ENCODE measurements around the gene TBCB.
A peak's percentile ranks its signal among the peaks of the same experiment; 100 is the strongest.
"Not testable (repeated sequence)": the region's sequence is repeated elsewhere in the genome, so short reads cannot be mapped to it uniquely, and the experiment has no call there.

TBCB gene

GRCh38 chr19:36103040-36103626 is 12.1 kb upstream of the TBCB start:
- DNase-seq = no peak

- DNase-seq = no peak
Observed at GRCh38 chr19:36103842-36104552, 11.3 kb upstream of the TBCB start.

GRCh38 chr19:36106441-36106840 is 8.8 kb upstream of the TBCB start:
- no peak for DNase-seq

GRCh38 chr19:36106991-36107390 is 8.3 kb upstream of the TBCB start:
- no peak for DNase-seq

- DNase-seq = no peak
Observed at GRCh38 chr19:36108684-36109083, 6.6 kb upstream of the TBCB start.

- no peak for DNase-seq
Observed at GRCh38 chr19:36110487-36111199, 4.6 kb upstream of the TBCB start, which contains the start of gene OVOL3. Gene OVOL3, plus strand, starts transcription at chr19:36111143. Its CDS starts 60 bp downstream, at chr19:36111203.

GRCh38 chr19:36111200-36111539 is 4.1 kb upstream of the TBCB start:
- no peak for DNase-seq

- DNase-seq = no peak
Observed at GRCh38 chr19:36112678-36113077, 2.6 kb upstream of the TBCB start.

- DNase-seq = no peak
Observed at GRCh38 chr19:36113425-36113824, 1.8 kb upstream of the TBCB start.

GRCh38 chr19:36113894-36114720 is 1.2 kb upstream of the TBCB start:
- DNase-seq = peak; percentile 26

- DNase-seq = peak; percentile 100
Observed at GRCh38 chr19:36114721-36115452, 381 bp upstream of the TBCB start, which contains the start of gene POLR2I. Gene POLR2I, minus strand, starts transcription at chr19:36114875. Its CDS starts 19 bp downstream, at chr19:36114856.

- DNase-seq = no peak
Observed at GRCh38 chr19:36116344-36116637, 1.0 kb downstream of the TBCB start.

GRCh38 chr19:36120092-36120983 is 5.1 kb downstream of the TBCB start:
- no peak for DNase-seq

GRCh38 chr19:36120984-36121358 is 5.7 kb downstream of the TBCB start:
- no peak for DNase-seq

GRCh38 chr19:36121486-36122124 is 6.3 kb downstream of the TBCB start:
- DNase-seq = no peak

- DNase-seq = no peak
Observed at GRCh38 chr19:36125557-36125956, 10.3 kb downstream of the TBCB start.

- DNase-seq = peak; percentile 73
Observed at GRCh38 chr19:36128392-36128736, 13.1 kb downstream of the TBCB start.

GRCh38 chr19:36131221-36131620 is 16.0 kb downstream of the TBCB start:
- not testable (repeated sequence) for DNase-seq

- not testable (repeated sequence) for DNase-seq
Observed at GRCh38 chr19:36134867-36135266, 19.6 kb downstream of the TBCB start.

- DNase-seq = no peak
Observed at GRCh38 chr19:36136964-36137686, 21.9 kb downstream of the TBCB start.

GRCh38 chr19:36139120-36139472 is 23.8 kb downstream of the TBCB start:
- DNase-seq = no peak
